ENCODE data around the gene CDH23.

- no peak for TF ChIP-seq EZH2 (IDR thresholded peaks at IDR 0.05; ENCODE audit: borderline replicate concordance)
- no peak for TF ChIP-seq CTCF (IDR thresholded peaks at IDR 0.05; ENCODE audit: poor library complexity)
- no peak for TF ChIP-seq EZH2phosphoT487 (IDR thresholded peaks at IDR 0.05; ENCODE audit: low read depth, severe bottlenecking, unreplicated experiment)
Measured at GRCh38 chr10:71528371-71529206, 131.9 kb downstream of the CDH23 start.
